Activated CD8-positive, alpha-beta T cell treated with anti-CD3 and anti-CD28 coated beads for 36 hours (primary cell): ENCODE measurements around the gene CTF1. TPM values are rescaled to one million over a fixed set of nuclear protein-coding genes. Genes with fewer than 3 reads are reported as not detected.

Experiments
- ATAC-seq: fragments of 200-7000 bp; cut with Tn5 transposase; one replicate; pipeline ENCODE4 v1.10.0; 2021; ENCODE audit warnings: mild to moderate bottlenecking, moderate library complexity
- CTCF ChIA-PET: fragments of 350-600 bp; sonication (Branson Sonifier 250); formaldehyde crosslinking; loops from one replicate; lab custom pipeline; 2021; ENCODE audit warnings: antibody characterized with exemption; lab: Charles Lee
- POLR2A ChIA-PET: fragments of 350-600 bp; sonication (Branson Sonifier 250); formaldehyde crosslinking; loops from one replicate; lab custom pipeline; 2021; ENCODE audit warnings: antibody characterized with exemption; lab: Charles Lee
- DNase-seq: peaks from one replicate; pipeline ENCODE4 v3.0.0-alpha.2; 2020
- H3K27ac Mint-ChIP-seq: one replicate; pipeline ENCODE4 v1.8.0; 2021; ENCODE audit warnings: mild to moderate bottlenecking, mixed read lengths
- H3K27me3 Mint-ChIP-seq: one replicate; pipeline ENCODE4 v1.8.0; 2021; ENCODE audit warnings: mixed read lengths
- H3K36me3 Mint-ChIP-seq: one replicate; pipeline ENCODE4 v1.8.0; 2021; ENCODE audit warnings: low read depth, mixed read lengths
- H3K4me1 Mint-ChIP-seq: one replicate; pipeline ENCODE4 v1.8.0; 2021; ENCODE audit warnings: low read depth, mixed read lengths
- H3K4me3 Mint-ChIP-seq: one replicate; pipeline ENCODE4 v1.8.0; 2021; ENCODE audit warnings: mild to moderate bottlenecking, moderate library complexity, mixed read lengths
- H3K9me3 Mint-ChIP-seq: one replicate; pipeline ENCODE4 v1.8.0; 2021; ENCODE audit warnings: mixed read lengths
- intact Hi-C: fragments of 100-400 bp; cut with micrococcal nuclease; formaldehyde crosslinking; loops from one replicate; pipeline ENCODE4 v1.10.0; 2022
- total RNA-seq, 2 experiments: library from RNA; stranded (reverse); gene quantifications; one replicate each; pipeline ENCODE4 v1.2.3, GENCODE V29; 2021
- TF ChIP-seq, protein P1 (sequence below): fragments of 200-600 bp; IDR thresholded peaks from one replicate; pipeline ENCODE4 v1.8.0; 2022; ENCODE audit warnings: antibody characterized with exemption, mild to moderate bottlenecking

Gene CTF1
- total RNA-seq, 2 experiments from 2014 or later: 0.31 to 0.32 TPM

DNA sequence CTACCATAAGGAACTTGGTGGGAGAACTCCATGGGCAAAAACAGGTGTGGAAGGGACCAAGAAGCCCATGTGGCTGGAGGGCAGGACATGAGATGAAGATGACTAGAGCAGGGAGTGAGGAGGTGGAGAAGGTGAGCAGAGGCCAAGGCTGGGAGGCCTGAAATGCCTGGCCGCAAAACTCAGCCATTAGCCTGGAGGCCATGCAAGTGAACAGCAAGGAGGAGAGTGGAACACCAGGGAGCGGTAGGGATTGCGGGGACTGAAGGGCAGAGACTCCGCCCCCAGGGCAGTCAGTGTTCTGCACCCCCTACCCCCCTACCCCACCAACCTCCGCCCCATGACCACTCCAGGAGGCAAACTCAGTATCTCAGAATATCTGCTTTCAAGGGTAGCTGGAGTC lies 19.5 kb upstream of the CTF1 start:
- TF ChIP-seq, protein P1, sequence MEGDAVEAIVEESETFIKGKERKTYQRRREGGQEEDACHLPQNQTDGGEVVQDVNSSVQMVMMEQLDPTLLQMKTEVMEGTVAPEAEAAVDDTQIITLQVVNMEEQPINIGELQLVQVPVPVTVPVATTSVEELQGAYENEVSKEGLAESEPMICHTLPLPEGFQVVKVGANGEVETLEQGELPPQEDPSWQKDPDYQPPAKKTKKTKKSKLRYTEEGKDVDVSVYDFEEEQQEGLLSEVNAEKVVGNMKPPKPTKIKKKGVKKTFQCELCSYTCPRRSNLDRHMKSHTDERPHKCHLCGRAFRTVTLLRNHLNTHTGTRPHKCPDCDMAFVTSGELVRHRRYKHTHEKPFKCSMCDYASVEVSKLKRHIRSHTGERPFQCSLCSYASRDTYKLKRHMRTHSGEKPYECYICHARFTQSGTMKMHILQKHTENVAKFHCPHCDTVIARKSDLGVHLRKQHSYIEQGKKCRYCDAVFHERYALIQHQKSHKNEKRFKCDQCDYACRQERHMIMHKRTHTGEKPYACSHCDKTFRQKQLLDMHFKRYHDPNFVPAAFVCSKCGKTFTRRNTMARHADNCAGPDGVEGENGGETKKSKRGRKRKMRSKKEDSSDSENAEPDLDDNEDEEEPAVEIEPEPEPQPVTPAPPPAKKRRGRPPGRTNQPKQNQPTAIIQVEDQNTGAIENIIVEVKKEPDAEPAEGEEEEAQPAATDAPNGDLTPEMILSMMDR: no peak
- peaks cover 39% of the 10 kb centered on the region for H3K4me1 Mint-ChIP-seq
- POLR2A ChIA-PET: interaction anchor here (1.0 to 4.6 kb wide), 6 partner anchors 9 to 106 kb away, joined by 3 to 64 read pairs (median 8); partner anchors contain the start of genes BCL7C and CTF1
- H3K36me3 Mint-ChIP-seq: peaks cover 30% of the 10 kb centered on the region
- ATAC-seq (no peak), DNase-seq (no peak)
- H3K27ac Mint-ChIP-seq: peak overlapping the region; percentile 99
- H3K27me3 Mint-ChIP-seq: no peaks in the 10 kb centered on the region
- intact Hi-C loops: no loop called here
- CTCF ChIA-PET: interaction anchor here (3.6 to 4.9 kb wide), 2 partner anchors 25 to 31 kb away, joined by 22 to 30 read pairs; no protein-coding TSS in a partner anchor
- peak overlapping the region; percentile 98 for H3K4me3 Mint-ChIP-seq
- no peaks in the 10 kb centered on the region for H3K9me3 Mint-ChIP-seq

DNA sequence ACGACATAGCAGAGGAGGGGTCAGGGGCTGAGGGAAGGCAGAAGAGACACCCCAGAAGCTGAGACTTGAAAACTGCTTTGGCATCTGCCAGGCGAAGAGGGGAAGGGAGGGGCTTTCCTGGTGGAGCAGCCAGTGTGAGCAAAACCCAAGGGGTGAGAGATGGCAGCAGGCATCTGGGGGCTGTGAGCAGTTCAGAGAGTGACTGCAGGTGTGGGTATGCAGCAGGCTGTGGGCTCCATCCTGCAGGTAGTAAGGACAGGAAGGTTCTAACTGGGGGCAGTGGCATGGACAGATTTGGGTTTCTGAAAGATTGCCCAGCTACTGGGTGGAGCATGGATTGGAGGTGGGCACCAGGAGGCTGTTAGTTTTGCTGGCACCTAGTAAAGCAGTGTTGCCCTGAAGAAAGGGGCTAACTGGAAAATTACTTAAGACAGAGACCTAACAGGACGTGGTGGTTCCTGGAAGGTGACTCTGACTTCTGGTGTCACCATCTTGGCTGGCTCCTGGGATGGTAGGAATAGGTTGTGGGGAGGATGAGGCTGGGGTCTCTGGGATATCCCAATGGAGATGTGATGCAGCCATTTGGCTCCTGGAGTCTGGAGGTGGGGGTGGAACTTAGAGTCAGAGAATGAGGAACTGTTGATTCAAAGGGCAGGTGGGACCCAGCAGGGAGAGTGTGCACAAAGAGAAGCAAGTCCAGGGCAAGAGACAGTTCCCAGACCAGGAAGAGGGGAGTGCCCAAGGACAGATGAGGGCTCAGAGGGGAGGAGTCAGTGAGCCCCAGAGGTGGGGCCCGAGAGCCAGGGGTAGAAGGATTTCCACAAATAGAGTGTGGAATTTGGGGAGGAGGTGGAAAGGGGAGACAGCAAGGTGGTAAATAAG lies 13.7 kb upstream of the CTF1 start:
- ATAC-seq (peak; percentile 54), DNase-seq (no peak)
- Mint-ChIP-seq H3K36me3 (peaks cover 39% of the 10 kb centered on the region), H3K27ac (peak overlapping the region; percentile 86), H3K4me3 (no peak overlapping the region), H3K9me3 (no peaks in the 10 kb centered on the region), H3K27me3 (no peaks in the 10 kb centered on the region), H3K4me1 (peaks cover 32% of the 10 kb centered on the region)
- intact Hi-C loops: no loop called here
- ChIA-PET POLR2A (interaction anchor here (1.0 to 2.5 kb wide), 2 partner anchors 11 to 15 kb away, joined by 3 to 7 read pairs; partner anchors contain the start of gene BCL7C), CTCF (interaction anchor here (1.5 kb wide), 1 partner anchor 38 kb away, joined by 5 read pairs; no protein-coding TSS in a partner anchor)
- TF ChIP-seq, protein P1: no peak

GRCh38 chr16:30884760-30885159 lies 11.7 kb upstream of the CTF1 start:
- CTCF ChIA-PET: interaction anchor here (0.6 kb wide), 1 partner anchor 16 kb away, joined by 3 read pairs; no protein-coding TSS in a partner anchor
- peaks cover 39% of the 10 kb centered on the region for H3K36me3 Mint-ChIP-seq
- no peaks in the 10 kb centered on the region for H3K9me3 Mint-ChIP-seq
- no peaks in the 10 kb centered on the region for H3K27me3 Mint-ChIP-seq
- peaks cover 33% of the 10 kb centered on the region for H3K4me1 Mint-ChIP-seq
- DNase-seq (no peak), ATAC-seq (peak; percentile 48)
- peak overlapping the region; percentile 35 for H3K27ac Mint-ChIP-seq
- intact Hi-C loops: no loop called here
- H3K4me3 Mint-ChIP-seq: no peak overlapping the region
- POLR2A ChIA-PET: interaction anchor here (0.8 to 2.5 kb wide), 4 partner anchors 8 to 183 kb away, joined by 3 to 11 read pairs (median 5); partner anchors contain the start of gene BCL7C
- TF ChIP-seq, protein P1: no peak

DNA sequence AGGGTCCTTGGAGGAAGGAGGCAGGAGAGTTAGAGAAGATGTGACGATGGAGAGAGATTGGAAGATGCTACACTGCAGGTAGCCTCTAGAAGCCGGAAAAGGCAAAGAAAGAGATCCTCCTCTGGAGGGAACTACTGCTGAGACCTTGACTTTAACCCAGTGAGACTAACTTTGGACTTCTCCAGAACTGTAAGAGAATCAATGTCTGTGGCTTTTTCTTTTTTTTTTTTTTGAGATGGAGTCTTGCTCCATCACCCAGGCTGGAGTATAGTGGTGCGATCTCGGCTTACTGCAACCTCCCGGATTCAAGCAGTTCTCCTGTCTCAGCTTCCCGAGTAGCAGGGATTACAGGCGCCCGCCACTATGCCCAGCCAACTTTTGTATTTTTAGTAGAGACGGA lies 11.2 kb upstream of the CTF1 start:
- ATAC-seq: no peak
- CTCF ChIA-PET: interaction anchor here (0.6 kb wide), 1 partner anchor 15 kb away, joined by 3 read pairs; no protein-coding TSS in a partner anchor
- peak overlapping the region; percentile 35 for H3K27ac Mint-ChIP-seq
- H3K9me3 Mint-ChIP-seq: no peaks in the 10 kb centered on the region
- POLR2A ChIA-PET: interaction anchor here (0.8 to 2.5 kb wide), 4 partner anchors 8 to 183 kb away, joined by 3 to 11 read pairs (median 5); partner anchors contain the start of gene BCL7C
- no peaks in the 10 kb centered on the region for H3K27me3 Mint-ChIP-seq
- H3K36me3 Mint-ChIP-seq: peaks cover 41% of the 10 kb centered on the region
- TF ChIP-seq, protein P1: no peak
- H3K4me1 Mint-ChIP-seq: peaks cover 33% of the 10 kb centered on the region
- H3K4me3 Mint-ChIP-seq: no peak overlapping the region
- intact Hi-C loops: no loop called here
- no peak for DNase-seq
